ENCODE data around the gene CREBL2. TPM values are rescaled to one million over a fixed set of nuclear protein-coding genes. Genes with fewer than 3 reads are reported as not detected.
A peak's percentile ranks its signal among the peaks of the same experiment; 100 is the strongest.
"Not testable (repeated sequence)": the region's sequence is repeated elsewhere in the genome, so short reads cannot be mapped to it uniquely, and the experiment has no call there.

CREBL2 gene
- total and polyA plus RNA-seq, 10 donors: 14.3 to 76.0 (median 49.2) TPM

DNA sequence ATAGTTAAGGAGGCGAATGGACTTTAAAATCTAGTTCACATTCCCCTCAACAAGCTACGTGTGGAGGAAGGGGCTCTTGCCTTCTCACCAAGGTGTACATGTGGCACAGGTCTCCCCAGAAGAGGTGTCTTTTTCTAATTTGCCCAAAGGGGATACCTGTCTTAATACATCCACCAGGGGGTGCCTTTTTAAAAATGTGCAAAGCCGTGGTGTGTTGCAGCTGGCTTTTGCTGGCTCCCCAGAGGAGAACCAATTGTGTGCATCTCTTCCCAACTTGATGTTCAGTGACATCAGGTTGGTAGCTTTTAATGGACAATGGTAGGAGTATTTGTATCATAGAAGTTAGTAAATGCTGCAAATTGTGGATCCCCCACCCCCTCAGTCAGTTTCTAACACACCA is 33.8 kb downstream of the CREBL2 start:
- WGBS, 5 donors: 58 to 80% (median 68%) methylated on average over 3 of the region's 3 CpGs
- H3K9me3 ChIP-seq: peaks cover 15 to 37% (median 35%) of the 10 kb centered on the region in 8 donors
- peaks cover 0 to 50% (median 28%) of the 10 kb centered on the region in 6 donors for H3K36me3 ChIP-seq
- intact Hi-C loops (cut with DNase I; ENCODE audit: low total_unique reads): loop anchor here (5.0 kb wide), 1 partner anchor 92 kb away; no protein-coding TSS in a partner anchor
- no peak for DNase-seq
- no peaks in the 10 kb centered on the region for H3K4me1 ChIP-seq
- TF ChIP-seq, protein P1, sequence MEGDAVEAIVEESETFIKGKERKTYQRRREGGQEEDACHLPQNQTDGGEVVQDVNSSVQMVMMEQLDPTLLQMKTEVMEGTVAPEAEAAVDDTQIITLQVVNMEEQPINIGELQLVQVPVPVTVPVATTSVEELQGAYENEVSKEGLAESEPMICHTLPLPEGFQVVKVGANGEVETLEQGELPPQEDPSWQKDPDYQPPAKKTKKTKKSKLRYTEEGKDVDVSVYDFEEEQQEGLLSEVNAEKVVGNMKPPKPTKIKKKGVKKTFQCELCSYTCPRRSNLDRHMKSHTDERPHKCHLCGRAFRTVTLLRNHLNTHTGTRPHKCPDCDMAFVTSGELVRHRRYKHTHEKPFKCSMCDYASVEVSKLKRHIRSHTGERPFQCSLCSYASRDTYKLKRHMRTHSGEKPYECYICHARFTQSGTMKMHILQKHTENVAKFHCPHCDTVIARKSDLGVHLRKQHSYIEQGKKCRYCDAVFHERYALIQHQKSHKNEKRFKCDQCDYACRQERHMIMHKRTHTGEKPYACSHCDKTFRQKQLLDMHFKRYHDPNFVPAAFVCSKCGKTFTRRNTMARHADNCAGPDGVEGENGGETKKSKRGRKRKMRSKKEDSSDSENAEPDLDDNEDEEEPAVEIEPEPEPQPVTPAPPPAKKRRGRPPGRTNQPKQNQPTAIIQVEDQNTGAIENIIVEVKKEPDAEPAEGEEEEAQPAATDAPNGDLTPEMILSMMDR (IDR thresholded peaks at IDR 0.05 in 8 of 11, conservative IDR thresholded peaks at IDR 0.05 in 3 of 11): peak in 10 of 11 experiments; percentile 28 to 67 (median 57)
- TF ChIP-seq POLR2A (IDR thresholded peaks at IDR 0.05) (no peak), POLR2AphosphoS5 (IDR thresholded peaks at IDR 0.05) (no peak)
- no peak overlapping the region for H3K27ac ChIP-seq
- H3K4me3 ChIP-seq: no peak overlapping the region
- H3K27me3 ChIP-seq (replicated peaks in 1 of 7): no peaks in the 10 kb centered on the region

DNA sequence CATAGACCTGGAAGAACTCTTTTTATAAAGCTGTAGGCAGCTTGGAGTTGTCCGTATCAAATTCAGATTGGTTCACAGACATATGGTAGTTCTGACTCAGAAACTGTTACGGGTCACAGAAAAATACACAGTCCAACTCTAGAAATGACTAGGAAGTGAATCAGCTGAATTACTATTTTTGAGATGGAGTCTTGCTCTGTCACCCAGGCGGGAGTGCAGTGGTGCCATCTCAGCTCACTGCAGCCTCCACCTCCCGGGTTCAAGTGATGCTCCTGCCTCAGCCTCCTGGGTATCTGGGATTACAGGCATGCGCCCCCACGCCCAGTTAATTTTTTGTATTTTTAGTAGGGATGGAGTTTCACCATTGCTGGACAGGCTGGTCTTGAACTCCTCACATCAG is 34.3 kb downstream of the CREBL2 start:
- DNase-seq; H3K4me3 ChIP-seq; H3K27me3 ChIP-seq (replicated peaks in 1 of 7); H3K4me1 ChIP-seq; H3K27ac ChIP-seq: not testable (repeated sequence)
- peaks cover 15 to 39% (median 36%) of the 10 kb centered on the region in 8 donors for H3K9me3 ChIP-seq
- 69 to 90% (median 86%) methylated on average over 6 of the region's 6 CpGs for WGBS, 5 donors
- H3K36me3 ChIP-seq: peaks cover 0 to 46% (median 24%) of the 10 kb centered on the region in 6 donors
- intact Hi-C loops (cut with DNase I; ENCODE audit: low total_unique reads): loop anchor here (5.0 kb wide), 1 partner anchor 91 kb away; no protein-coding TSS in a partner anchor

DNA sequence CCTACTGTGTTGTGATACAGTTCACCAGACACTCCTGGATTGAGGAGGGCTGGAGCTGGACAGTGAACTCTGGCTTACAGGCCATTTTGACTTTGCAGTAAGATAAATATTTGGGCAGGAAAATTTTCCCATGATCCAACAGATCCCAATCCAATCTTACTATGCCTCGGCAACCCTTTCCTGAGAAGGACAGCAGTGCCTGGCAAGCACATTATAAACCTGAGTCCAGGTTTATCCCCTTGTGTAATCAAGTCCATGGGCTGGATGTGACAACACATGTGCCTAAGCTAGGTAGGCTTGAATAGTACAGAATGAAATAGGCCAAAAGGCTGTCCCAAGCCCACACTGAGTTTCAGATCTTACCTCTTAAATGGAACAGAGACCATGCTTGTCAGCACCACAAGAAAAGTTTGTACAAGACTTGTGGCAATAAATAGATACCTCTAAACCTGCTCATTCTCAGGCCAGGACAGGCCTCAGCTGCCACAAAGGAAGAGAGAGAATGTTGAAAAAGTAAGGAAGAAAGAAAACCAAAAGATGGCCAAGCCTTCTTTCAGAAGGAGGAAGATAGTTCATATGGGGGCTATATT is 34.9 kb downstream of the CREBL2 start:
- 96 to 100% (median 100%) methylated on average over 1 of the region's 1 CpG for WGBS, 5 donors
- peaks cover 0 to 41% (median 21%) of the 10 kb centered on the region in 6 donors for H3K36me3 ChIP-seq
- no peak for DNase-seq
- H3K9me3 ChIP-seq: peaks cover 15 to 43% (median 36%) of the 10 kb centered on the region in 8 donors
- no peak overlapping the region for H3K27ac ChIP-seq
- H3K4me3 ChIP-seq: no peak overlapping the region
- H3K27me3 ChIP-seq (replicated peaks in 1 of 7): no peaks in the 10 kb centered on the region
- intact Hi-C loops (cut with DNase I; ENCODE audit: low total_unique reads): loop anchor here (5.0 kb wide), 1 partner anchor 91 kb away; no protein-coding TSS in a partner anchor
- H3K4me1 ChIP-seq: no peaks in the 10 kb centered on the region
- TF ChIP-seq, protein P1 (IDR thresholded peaks at IDR 0.05 in 8 of 11, conservative IDR thresholded peaks at IDR 0.05 in 3 of 11): no peak
- no peak for TF ChIP-seq POLR2AphosphoS5 (IDR thresholded peaks at IDR 0.05)
- no peak for TF ChIP-seq POLR2A (IDR thresholded peaks at IDR 0.05)

DNA sequence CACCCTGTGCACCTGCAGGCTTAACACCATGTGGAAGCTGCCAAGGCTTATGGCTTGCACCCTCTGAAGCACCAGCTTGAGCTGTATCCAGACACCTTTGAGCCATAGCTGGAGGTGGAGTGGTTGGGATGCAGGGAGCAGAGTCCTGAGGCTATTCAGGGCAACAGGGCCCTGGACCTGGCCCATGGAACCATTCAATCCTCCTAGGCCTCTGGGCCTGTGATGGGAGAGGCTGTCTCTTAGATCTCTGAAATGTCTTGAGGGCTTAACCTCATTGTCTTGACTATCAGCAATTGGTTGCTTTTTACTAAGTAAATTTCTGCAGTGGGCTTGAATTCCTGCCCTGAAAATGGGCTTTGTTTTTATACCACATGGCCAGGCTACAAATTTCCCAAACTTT is 36.6 kb downstream of the CREBL2 start:
- TF ChIP-seq POLR2A (IDR thresholded peaks at IDR 0.05) (no peak), POLR2AphosphoS5 (IDR thresholded peaks at IDR 0.05) (peak in 1 of 3 donors; percentile 2)
- H3K27ac ChIP-seq: no peak overlapping the region
- intact Hi-C loops (cut with DNase I; ENCODE audit: low total_unique reads): loop anchor here (5.0 kb wide), 1 partner anchor 89 kb away; no protein-coding TSS in a partner anchor
- peaks cover 15 to 43% (median 36%) of the 10 kb centered on the region in 8 donors for H3K9me3 ChIP-seq
- no peak overlapping the region for H3K4me3 ChIP-seq
- no peaks in the 10 kb centered on the region for H3K4me1 ChIP-seq
- peaks cover 0 to 24% (median 4%) of the 10 kb centered on the region in 6 donors for H3K36me3 ChIP-seq
- no peaks in the 10 kb centered on the region for H3K27me3 ChIP-seq (replicated peaks in 1 of 7)
- DNase-seq: no peak

DNA sequence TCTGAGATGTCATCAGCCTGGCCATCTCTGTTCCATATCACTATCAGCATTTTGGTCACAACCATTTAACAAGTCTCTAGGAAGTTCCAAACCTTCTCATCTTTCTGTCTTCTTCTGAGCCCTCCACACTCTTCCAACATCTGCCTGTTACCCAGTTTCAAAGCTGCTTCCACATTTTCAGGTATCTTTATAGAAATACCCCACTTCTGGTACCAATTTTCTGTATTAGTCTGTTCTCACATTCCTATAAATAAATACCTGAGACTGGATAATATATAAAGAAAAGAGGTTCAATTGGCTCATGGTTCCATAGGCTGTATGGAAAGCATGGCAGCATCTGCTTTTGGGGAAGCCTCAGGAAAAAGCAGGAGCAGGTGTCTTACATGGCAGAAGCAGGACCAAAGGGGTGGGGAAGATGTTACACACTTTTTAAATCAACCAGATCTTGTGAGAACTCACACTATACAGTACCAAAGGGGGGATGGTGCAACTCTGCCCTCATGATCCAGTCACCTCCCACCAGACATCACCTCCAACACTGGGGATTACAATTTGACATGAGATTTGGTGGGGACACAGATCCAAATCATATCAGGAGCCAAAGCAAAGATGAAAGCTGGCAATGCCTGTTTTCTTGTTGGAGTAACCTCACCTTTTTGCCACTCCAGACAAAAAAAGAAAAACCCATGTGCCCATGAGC is 37.4 kb downstream of the CREBL2 start:
- H3K27me3 ChIP-seq (replicated peaks in 1 of 7): no peaks in the 10 kb centered on the region
- no peak for DNase-seq
- TF ChIP-seq POLR2A (IDR thresholded peaks at IDR 0.05) (no peak), POLR2AphosphoS5 (IDR thresholded peaks at IDR 0.05) (no peak)
- TF ChIP-seq, protein P1 (IDR thresholded peaks at IDR 0.05 in 8 of 11, conservative IDR thresholded peaks at IDR 0.05 in 3 of 11): no peak
- peaks cover 0 to 16% (median 0%) of the 10 kb centered on the region in 6 donors for H3K36me3 ChIP-seq
- intact Hi-C loops (cut with DNase I; ENCODE audit: low total_unique reads): loop anchor here (5.0 kb wide), 1 partner anchor 88 kb away; no protein-coding TSS in a partner anchor
- no peaks in the 10 kb centered on the region for H3K4me1 ChIP-seq
- H3K4me3 ChIP-seq: no peak overlapping the region
- H3K9me3 ChIP-seq: peaks cover 15 to 43% (median 36%) of the 10 kb centered on the region in 8 donors
- no peak overlapping the region for H3K27ac ChIP-seq

Data from spleen (tissue), 11 donors.